Neural cell (in vitro differentiated cells): Measurements from ENCODE around the gene ALDH1A1. TPM values are rescaled to one million over a fixed set of nuclear protein-coding genes. Genes with fewer than 3 reads are reported as not detected.

Experiments used
- H2AFZ ChIP-seq: fragments of 200-600, 300-800 bp; sonication (generic), shearing (Covaris generic); 2 replicates; pipeline ENCODE4 v1.6.0; 2014; ENCODE audit warnings: low read depth, mild to moderate bottlenecking, antibody characterized with exemption, low read length, moderate library complexity
- H3F3A ChIP-seq: fragments of 200-600 bp; shearing (Covaris generic); 2 replicates; pipeline ENCODE4 v1.6.1; 2016; ENCODE audit warnings: mild to moderate bottlenecking, moderate library complexity, mixed read lengths, antibody characterized with exemption, low read length; ENCODE audit not compliant: insufficient read depth, poor library complexity, severe bottlenecking
- H3K27ac ChIP-seq: fragments of 200-600, 300-800 bp; sonication (generic), shearing (Covaris generic); 2 replicates; pipeline ENCODE4 v1.5.1; 2014; ENCODE audit warnings: mild to moderate bottlenecking, low read length, moderate library complexity
- H3K27me3 ChIP-seq: fragments of 300-800, 200-600 bp; sonication (generic), shearing (Covaris generic); 2 replicates; pipeline ENCODE4 v1.6.0; 2014; ENCODE audit warnings: mild to moderate bottlenecking, low read depth, low read length, moderate library complexity; ENCODE audit not compliant: insufficient read depth
- H3K36me3 ChIP-seq: fragments of 300-800, 200-600 bp; sonication (generic), shearing (Covaris generic); 2 replicates; pipeline ENCODE4 v1.5.1; 2014; ENCODE audit warnings: mild to moderate bottlenecking, antibody characterized with exemption, low read length, moderate library complexity; ENCODE audit not compliant: insufficient read depth
- H3K4me2 ChIP-seq: fragments of 300-800, 200-600 bp; sonication (generic), shearing (Covaris generic); 2 replicates; pipeline ENCODE4 v1.6.0; 2014; ENCODE audit warnings: mild to moderate bottlenecking, low read length
- H3K4me3 ChIP-seq: fragments of 300-800, 200-600 bp; sonication (generic), shearing (Covaris generic); 2 replicates; pipeline ENCODE4 v1.5.1; 2014; ENCODE audit warnings: mild to moderate bottlenecking, low read length, moderate library complexity
- H3K79me2 ChIP-seq: fragments of 200-600 bp; shearing (Covaris generic); replicated peaks from 2 replicates; pipeline ENCODE4 v1.6.0; 2014; ENCODE audit warnings: mild to moderate bottlenecking, low read length, moderate library complexity; ENCODE audit not compliant: insufficient read depth
- H3K9ac ChIP-seq: fragments of 300-800, 200-600 bp; sonication (generic), shearing (Covaris generic); 2 replicates; pipeline ENCODE4 v1.6.1; 2016; ENCODE audit warnings: mild to moderate bottlenecking, low read length, mixed read lengths
- H3K9me2 ChIP-seq: fragments of 200-600 bp; shearing (Covaris generic); 2 replicates; pipeline ENCODE4 v1.6.1; 2016; ENCODE audit warnings: mild to moderate bottlenecking, low read length, mixed read lengths; ENCODE audit not compliant: insufficient read depth
- H3K9me3 ChIP-seq: fragments of 200-600, 300-800 bp; sonication (generic), shearing (Covaris generic); 2 replicates; pipeline ENCODE4 v1.6.1; 2016; ENCODE audit warnings: mild to moderate bottlenecking, mixed run types, low read length, moderate library complexity, mixed read lengths
- H4K20me1 ChIP-seq: fragments of 200-600 bp; shearing (Covaris generic); 2 replicates; pipeline ENCODE4 v1.6.1; 2016; ENCODE audit warnings: mild to moderate bottlenecking, mixed run types; ENCODE audit not compliant: insufficient read depth
- EP300 ChIP-seq: fragments of 450-650 bp; conservative IDR thresholded peaks from 2 replicates; pipeline ENCODE4 v1.6.1; 2014; ENCODE audit warnings: antibody characterized with exemption, mild to moderate bottlenecking, moderate library complexity; ENCODE audit not compliant: poor library complexity, severe bottlenecking
- EZH2 ChIP-seq: fragments of 200-600, 300-800 bp; shearing (Covaris generic), sonication (generic); IDR thresholded peaks from 2 replicates; pipeline ENCODE4 v1.6.1; 2014; ENCODE audit warnings: antibody characterized with exemption, low read length, borderline replicate concordance, mild to moderate bottlenecking; ENCODE audit not compliant: insufficient read depth, poor library complexity, severe bottlenecking
- MXI1 ChIP-seq: fragments of 450-650 bp; conservative IDR thresholded peaks from 2 replicates; pipeline ENCODE4 v1.6.1; 2014; ENCODE audit warnings: antibody characterized with exemption, mild to moderate bottlenecking; ENCODE audit not compliant: poor library complexity, severe bottlenecking
- POLR2AphosphoS5 ChIP-seq: IDR thresholded peaks from 2 replicates; pipeline ENCODE4 v1.6.1; 2012
- RAD21 ChIP-seq: fragments of 450-650 bp; conservative IDR thresholded peaks from 2 replicates; pipeline ENCODE4 v1.6.1; 2014; ENCODE audit warnings: antibody characterized with exemption, mild to moderate bottlenecking, moderate library complexity
- SMC3 ChIP-seq: fragments of 450-650 bp; conservative IDR thresholded peaks from 2 replicates; pipeline ENCODE4 v1.6.1; 2014; ENCODE audit warnings: antibody characterized with exemption, mild to moderate bottlenecking, moderate library complexity; ENCODE audit not compliant: poor library complexity
- TAF1 ChIP-seq: IDR thresholded peaks from 2 replicates; pipeline ENCODE4 v1.6.1; 2012; ENCODE audit warnings: low read depth
- polyA plus RNA-seq: library from polyadenylated mRNA; depleted of rRNA; stranded (reverse); fragments of >200 nt; gene quantifications from 2 replicates; pipeline ENCODE4 v1.2.3, GENCODE V29; 2014
- TF ChIP-seq, protein P1 (sequence below): IDR thresholded peaks from 2 replicates; pipeline ENCODE4 v1.6.1; 2012; ENCODE audit warnings: borderline replicate concordance
- TF ChIP-seq, protein P2 (sequence below): fragments of 450-650 bp; IDR thresholded peaks from 2 replicates; pipeline ENCODE4 v1.5.1; 2014; ENCODE audit warnings: antibody characterized with exemption, mild to moderate bottlenecking, moderate library complexity; ENCODE audit not compliant: poor library complexity, severe bottlenecking

ALDH1A1 gene
- polyA plus RNA-seq, 1 donor from 2014 or later: not detected

DNA sequence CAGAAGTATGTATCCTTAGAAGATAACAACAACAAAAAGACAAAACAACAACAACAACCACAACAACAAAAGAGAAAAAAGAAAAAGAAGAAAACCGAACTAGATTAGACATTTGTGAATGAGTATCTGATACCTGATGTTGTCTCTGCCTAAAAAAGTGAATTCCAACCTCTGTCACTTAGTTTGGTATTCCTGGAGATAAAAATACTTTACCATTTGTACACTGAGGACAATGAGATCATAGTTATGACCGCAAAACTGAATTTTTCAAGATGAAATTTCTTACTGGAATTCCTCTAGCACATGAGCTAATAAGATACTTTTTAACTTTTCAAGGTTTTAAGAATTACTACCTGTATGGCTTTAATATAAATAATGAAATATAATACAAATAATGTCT is 54.5 kb downstream of the ALDH1A1 start:
- no peaks in the 10 kb centered on the region for H3K36me3 ChIP-seq
- no peaks in the 10 kb centered on the region for H3K79me2 ChIP-seq
- TF ChIP-seq RAD21 (no peak), EZH2 (no peak), POLR2AphosphoS5 (no peak), SMC3 (no peak)
- TF ChIP-seq, protein P1, sequence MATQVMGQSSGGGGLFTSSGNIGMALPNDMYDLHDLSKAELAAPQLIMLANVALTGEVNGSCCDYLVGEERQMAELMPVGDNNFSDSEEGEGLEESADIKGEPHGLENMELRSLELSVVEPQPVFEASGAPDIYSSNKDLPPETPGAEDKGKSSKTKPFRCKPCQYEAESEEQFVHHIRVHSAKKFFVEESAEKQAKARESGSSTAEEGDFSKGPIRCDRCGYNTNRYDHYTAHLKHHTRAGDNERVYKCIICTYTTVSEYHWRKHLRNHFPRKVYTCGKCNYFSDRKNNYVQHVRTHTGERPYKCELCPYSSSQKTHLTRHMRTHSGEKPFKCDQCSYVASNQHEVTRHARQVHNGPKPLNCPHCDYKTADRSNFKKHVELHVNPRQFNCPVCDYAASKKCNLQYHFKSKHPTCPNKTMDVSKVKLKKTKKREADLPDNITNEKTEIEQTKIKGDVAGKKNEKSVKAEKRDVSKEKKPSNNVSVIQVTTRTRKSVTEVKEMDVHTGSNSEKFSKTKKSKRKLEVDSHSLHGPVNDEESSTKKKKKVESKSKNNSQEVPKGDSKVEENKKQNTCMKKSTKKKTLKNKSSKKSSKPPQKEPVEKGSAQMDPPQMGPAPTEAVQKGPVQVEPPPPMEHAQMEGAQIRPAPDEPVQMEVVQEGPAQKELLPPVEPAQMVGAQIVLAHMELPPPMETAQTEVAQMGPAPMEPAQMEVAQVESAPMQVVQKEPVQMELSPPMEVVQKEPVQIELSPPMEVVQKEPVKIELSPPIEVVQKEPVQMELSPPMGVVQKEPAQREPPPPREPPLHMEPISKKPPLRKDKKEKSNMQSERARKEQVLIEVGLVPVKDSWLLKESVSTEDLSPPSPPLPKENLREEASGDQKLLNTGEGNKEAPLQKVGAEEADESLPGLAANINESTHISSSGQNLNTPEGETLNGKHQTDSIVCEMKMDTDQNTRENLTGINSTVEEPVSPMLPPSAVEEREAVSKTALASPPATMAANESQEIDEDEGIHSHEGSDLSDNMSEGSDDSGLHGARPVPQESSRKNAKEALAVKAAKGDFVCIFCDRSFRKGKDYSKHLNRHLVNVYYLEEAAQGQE: no peak
- TF ChIP-seq, protein P2, sequence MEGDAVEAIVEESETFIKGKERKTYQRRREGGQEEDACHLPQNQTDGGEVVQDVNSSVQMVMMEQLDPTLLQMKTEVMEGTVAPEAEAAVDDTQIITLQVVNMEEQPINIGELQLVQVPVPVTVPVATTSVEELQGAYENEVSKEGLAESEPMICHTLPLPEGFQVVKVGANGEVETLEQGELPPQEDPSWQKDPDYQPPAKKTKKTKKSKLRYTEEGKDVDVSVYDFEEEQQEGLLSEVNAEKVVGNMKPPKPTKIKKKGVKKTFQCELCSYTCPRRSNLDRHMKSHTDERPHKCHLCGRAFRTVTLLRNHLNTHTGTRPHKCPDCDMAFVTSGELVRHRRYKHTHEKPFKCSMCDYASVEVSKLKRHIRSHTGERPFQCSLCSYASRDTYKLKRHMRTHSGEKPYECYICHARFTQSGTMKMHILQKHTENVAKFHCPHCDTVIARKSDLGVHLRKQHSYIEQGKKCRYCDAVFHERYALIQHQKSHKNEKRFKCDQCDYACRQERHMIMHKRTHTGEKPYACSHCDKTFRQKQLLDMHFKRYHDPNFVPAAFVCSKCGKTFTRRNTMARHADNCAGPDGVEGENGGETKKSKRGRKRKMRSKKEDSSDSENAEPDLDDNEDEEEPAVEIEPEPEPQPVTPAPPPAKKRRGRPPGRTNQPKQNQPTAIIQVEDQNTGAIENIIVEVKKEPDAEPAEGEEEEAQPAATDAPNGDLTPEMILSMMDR: no peak
- no peak overlapping the region for H2AFZ ChIP-seq
- no peaks in the 10 kb centered on the region for H3K9me2 ChIP-seq
- H3F3A ChIP-seq: no peaks in the 10 kb centered on the region
- H3K4me3 ChIP-seq: no peak overlapping the region
- H4K20me1 ChIP-seq: no peaks in the 10 kb centered on the region
- H3K9me3 ChIP-seq: no peaks in the 10 kb centered on the region
- H3K27me3 ChIP-seq: no peaks in the 10 kb centered on the region
- H3K27ac ChIP-seq: no peak overlapping the region
- H3K4me2 ChIP-seq: no peak overlapping the region
- H3K9ac ChIP-seq: no peak overlapping the region

DNA sequence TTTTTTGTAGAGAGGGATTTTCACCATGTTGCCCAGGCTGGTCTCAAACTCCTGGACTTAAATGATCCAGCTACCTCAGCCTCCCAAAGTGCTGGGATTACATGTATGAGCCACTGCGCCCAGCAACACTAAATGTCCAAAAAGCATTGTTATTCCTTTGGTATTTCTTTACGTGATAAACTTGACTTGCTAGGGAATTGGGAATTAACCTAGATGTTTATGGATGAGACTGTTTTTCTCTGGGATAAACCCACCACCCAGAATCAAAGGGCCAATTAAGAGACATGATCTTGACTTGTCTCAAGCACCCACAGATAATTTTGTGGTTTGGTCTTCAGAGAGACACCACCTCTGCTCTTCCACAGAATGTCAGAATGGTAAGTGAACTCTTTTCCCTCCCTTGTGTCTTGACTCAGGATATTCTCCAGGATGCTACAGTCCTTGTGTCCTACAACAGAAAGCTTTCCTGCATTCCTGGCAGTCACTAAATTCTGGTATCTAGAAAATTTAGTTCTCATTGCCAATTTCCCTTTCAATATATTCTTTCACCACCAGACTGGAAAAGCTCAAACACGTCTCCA is 55.7 kb downstream of the ALDH1A1 start:
- Histone ChIP-seq H3K9ac (no peak overlapping the region), H2AFZ (no peak overlapping the region), H3K36me3 (no peaks in the 10 kb centered on the region), H3K4me2 (no peak overlapping the region), H3K27ac (no peak overlapping the region), H3F3A (no peaks in the 10 kb centered on the region), H3K9me2 (no peaks in the 10 kb centered on the region), H3K9me3 (no peaks in the 10 kb centered on the region), H3K79me2 (no peaks in the 10 kb centered on the region), H4K20me1 (no peaks in the 10 kb centered on the region), H3K27me3 (no peaks in the 10 kb centered on the region), H3K4me3 (no peak overlapping the region)
- TF ChIP-seq, protein P2: no peak
- no peak for TF ChIP-seq TAF1
- no peak for TF ChIP-seq EZH2
- no peak for TF ChIP-seq RAD21
- TF ChIP-seq POLR2AphosphoS5: no peak
- TF ChIP-seq EP300: no peak
- no peak for TF ChIP-seq SMC3
- TF ChIP-seq, protein P1: no peak
- TF ChIP-seq MXI1: no peak
